KMS-11 (cell line): ENCODE data around the gene FBXO2.

Experiments used
- H2AFZ ChIP-seq: fragments of 200-600 bp; sonication (generic); 2 replicates; pipeline ENCODE4 v1.6.1; 2016; ENCODE audit warnings: antibody characterized with exemption, mixed run types, low read depth
- H3K27ac ChIP-seq: fragments of 200-600 bp; sonication (generic); 2 replicates; pipeline ENCODE4 v1.6.1; 2016; ENCODE audit warnings: mild to moderate bottlenecking, mixed run types
- H3K27me3 ChIP-seq: fragments of 200-600 bp; sonication (generic); 2 replicates; pipeline ENCODE4 v1.6.1; 2017; ENCODE audit warnings: mild to moderate bottlenecking, low read depth, mixed run types, moderate library complexity; ENCODE audit not compliant: insufficient read depth
- H3K36me3 ChIP-seq: fragments of 200-600 bp; sonication (generic); 2 replicates; pipeline ENCODE4 v1.6.1; 2017; ENCODE audit warnings: mild to moderate bottlenecking, mixed run types; ENCODE audit not compliant: insufficient read depth
- H3K4me1 ChIP-seq: fragments of 200-600 bp; sonication (generic); 2 replicates; pipeline ENCODE4 v1.6.1; 2016; ENCODE audit warnings: mild to moderate bottlenecking, low read depth, mixed run types; ENCODE audit not compliant: poor library complexity, severe bottlenecking
- H3K4me2 ChIP-seq: fragments of 200-600 bp; sonication (generic); 2 replicates; pipeline ENCODE4 v1.7.0; 2016; ENCODE audit warnings: mild to moderate bottlenecking, mixed run types
- H3K4me3 ChIP-seq: fragments of 200-600 bp; sonication (generic); IDR thresholded peaks from 2 replicates; pipeline ENCODE4 v1.6.1; 2017; ENCODE audit warnings: low read depth, low read length, mixed read lengths; ENCODE audit not compliant: insufficient read depth
- H3K79me2 ChIP-seq: fragments of 200-600 bp; sonication (generic); 2 replicates; pipeline ENCODE4 v1.6.1; 2016; ENCODE audit warnings: low read depth, mixed run types; ENCODE audit not compliant: insufficient read depth
- H3K9ac ChIP-seq: fragments of 200-600 bp; sonication (generic); 2 replicates; pipeline ENCODE4 v1.6.1; 2016; ENCODE audit warnings: mild to moderate bottlenecking, mixed run types
- H4K20me1 ChIP-seq: fragments of 200-600 bp; sonication (generic); 2 replicates; pipeline ENCODE4 v1.6.1; 2016; ENCODE audit warnings: mild to moderate bottlenecking, mixed run types; ENCODE audit not compliant: insufficient read depth
- TF ChIP-seq, protein P1 (sequence below): fragments of 200-600 bp; sonication (generic); conservative IDR thresholded peaks from 2 replicates; pipeline ENCODE4 v1.6.1; 2017; ENCODE audit warnings: low read depth, mild to moderate bottlenecking, antibody characterized with exemption, low read length, moderate library complexity, mixed read lengths

Gene FBXO2

GRCh38 chr1:11670747-11671146, 16.5 kb upstream of the FBXO2 start:
- no peak overlapping the region for H3K9ac ChIP-seq
- no peaks in the 10 kb centered on the region for H3K27me3 ChIP-seq
- TF ChIP-seq, protein P1, sequence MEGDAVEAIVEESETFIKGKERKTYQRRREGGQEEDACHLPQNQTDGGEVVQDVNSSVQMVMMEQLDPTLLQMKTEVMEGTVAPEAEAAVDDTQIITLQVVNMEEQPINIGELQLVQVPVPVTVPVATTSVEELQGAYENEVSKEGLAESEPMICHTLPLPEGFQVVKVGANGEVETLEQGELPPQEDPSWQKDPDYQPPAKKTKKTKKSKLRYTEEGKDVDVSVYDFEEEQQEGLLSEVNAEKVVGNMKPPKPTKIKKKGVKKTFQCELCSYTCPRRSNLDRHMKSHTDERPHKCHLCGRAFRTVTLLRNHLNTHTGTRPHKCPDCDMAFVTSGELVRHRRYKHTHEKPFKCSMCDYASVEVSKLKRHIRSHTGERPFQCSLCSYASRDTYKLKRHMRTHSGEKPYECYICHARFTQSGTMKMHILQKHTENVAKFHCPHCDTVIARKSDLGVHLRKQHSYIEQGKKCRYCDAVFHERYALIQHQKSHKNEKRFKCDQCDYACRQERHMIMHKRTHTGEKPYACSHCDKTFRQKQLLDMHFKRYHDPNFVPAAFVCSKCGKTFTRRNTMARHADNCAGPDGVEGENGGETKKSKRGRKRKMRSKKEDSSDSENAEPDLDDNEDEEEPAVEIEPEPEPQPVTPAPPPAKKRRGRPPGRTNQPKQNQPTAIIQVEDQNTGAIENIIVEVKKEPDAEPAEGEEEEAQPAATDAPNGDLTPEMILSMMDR = no peak
- no peak overlapping the region for H3K4me2 ChIP-seq
- no peaks in the 10 kb centered on the region for H3K36me3 ChIP-seq
- no peaks in the 10 kb centered on the region for H3K4me1 ChIP-seq
- H3K27ac ChIP-seq = no peak overlapping the region
- H3K4me3 ChIP-seq = no peak overlapping the region
- H2AFZ ChIP-seq = no peak overlapping the region
- H3K79me2 ChIP-seq = no peaks in the 10 kb centered on the region
- H4K20me1 ChIP-seq = no peaks in the 10 kb centered on the region

DNA sequence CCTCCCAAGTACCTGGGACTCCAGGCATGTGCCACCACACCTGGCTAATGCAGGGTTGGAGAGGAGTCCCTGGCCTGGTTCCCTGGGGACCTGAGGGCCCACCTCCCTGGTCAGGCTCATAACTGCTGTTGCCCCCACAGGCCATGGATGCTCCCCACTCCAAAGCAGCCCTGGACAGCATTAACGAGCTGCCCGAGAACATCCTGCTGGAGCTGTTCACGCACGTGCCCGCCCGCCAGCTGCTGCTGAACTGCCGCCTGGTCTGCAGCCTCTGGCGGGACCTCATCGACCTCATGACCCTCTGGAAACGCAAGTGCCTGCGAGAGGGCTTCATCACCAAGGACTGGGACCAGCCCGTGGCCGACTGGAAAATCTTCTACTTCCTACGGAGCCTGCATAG, 14.3 kb upstream of the FBXO2 start:
- no peak overlapping the region for H3K9ac ChIP-seq
- H3K4me2 ChIP-seq = no peak overlapping the region
- H3K4me1 ChIP-seq = peaks cover 4% of the 10 kb centered on the region
- no peak overlapping the region for H2AFZ ChIP-seq
- H3K36me3 ChIP-seq = no peaks in the 10 kb centered on the region
- TF ChIP-seq, protein P1 = no peak
- peaks cover 4% of the 10 kb centered on the region for H3K27me3 ChIP-seq
- no peaks in the 10 kb centered on the region for H3K79me2 ChIP-seq
- H4K20me1 ChIP-seq = no peaks in the 10 kb centered on the region
- H3K27ac ChIP-seq = no peak overlapping the region
- no peak overlapping the region for H3K4me3 ChIP-seq

- Histone ChIP-seq H3K9ac (peak overlapping the region; percentile 3; the same call in 1 of the 2 replicates), H3K27ac (no peak overlapping the region), H2AFZ (peak overlapping the region; percentile 71), H3K4me1 (peaks cover 5% of the 10 kb centered on the region), H4K20me1 (no peaks in the 10 kb centered on the region), H3K36me3 (no peaks in the 10 kb centered on the region), H3K4me3 (no peak overlapping the region), H3K27me3 (peaks cover 8% of the 10 kb centered on the region), H3K79me2 (no peaks in the 10 kb centered on the region), H3K4me2 (peak overlapping the region; percentile 48)
- TF ChIP-seq, protein P1 = no peak
Measured at GRCh38 chr1:11664336-11665065, 10.3 kb upstream of the FBXO2 start.

GRCh38 chr1:11661103-11661502, 6.9 kb upstream of the FBXO2 start:
- Histone ChIP-seq H3K27me3 (peaks cover 8% of the 10 kb centered on the region), H3K36me3 (no peaks in the 10 kb centered on the region), H4K20me1 (no peaks in the 10 kb centered on the region), H3K4me3 (no peak overlapping the region), H3K4me1 (peaks cover 5% of the 10 kb centered on the region), H3K27ac (no peak overlapping the region), H3K79me2 (no peaks in the 10 kb centered on the region), H3K4me2 (no peak overlapping the region), H3K9ac (no peak overlapping the region), H2AFZ (no peak overlapping the region)
- TF ChIP-seq, protein P1 = no peak
